ENCODE measurements around the gene CHCHD6. TPM values are rescaled to one million over a fixed set of nuclear protein-coding genes. Genes with fewer than 3 reads are reported as not detected.

CHCHD6 gene
- total RNA-seq, 1 experiment from 2014 or later: 33.0 TPM

DNA sequence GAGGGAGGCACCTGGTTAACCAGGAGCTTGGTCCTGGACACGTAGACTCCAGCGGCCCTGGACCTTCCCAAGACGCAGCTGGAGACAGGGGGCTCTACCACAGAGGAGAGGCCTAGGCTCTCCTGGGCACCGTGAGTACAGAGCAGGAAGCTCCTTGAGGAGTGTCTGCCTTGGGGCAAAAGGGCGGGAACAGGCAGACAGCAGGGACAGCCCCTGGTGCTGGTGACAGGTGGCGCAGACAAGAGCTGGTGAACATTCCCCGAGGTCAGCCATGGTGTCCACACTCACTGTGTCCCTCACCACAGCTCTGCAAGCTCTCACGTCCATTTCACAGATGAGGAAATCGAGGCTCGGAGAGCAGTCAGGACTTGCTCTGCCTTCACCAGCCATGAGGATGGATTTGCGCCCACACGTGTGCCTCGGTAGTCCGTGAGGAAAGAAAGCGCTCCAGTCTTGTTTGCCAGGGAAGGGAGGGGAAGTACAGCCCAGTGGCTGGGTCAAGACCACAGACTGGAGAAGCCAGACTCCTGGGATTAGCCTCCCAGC is 276.3 kb downstream of the CHCHD6 start:
- Histone ChIP-seq H3K4me2 (ENCODE audit: low read length) (no peak overlapping the region), H3K27me3 (ENCODE audit: low read length) (no peaks in the 10 kb centered on the region), H3F3A (ENCODE audit: low read length, unreplicated experiment) (no peaks in the 10 kb centered on the region), H4K20me1 (ENCODE audit: low read length) (0 out of 2 replicates have a peak, but pooled peaks cover 4% of the 10 kb centered on the region), H3K36me3 (ENCODE audit: low read depth, low read length) (no peaks in the 10 kb centered on the region), H2AFZ (ENCODE audit: low read length) (no peak overlapping the region), H3K4me3 (ENCODE audit: low read length) (no peak overlapping the region), H3K9me2 (replicated peaks; ENCODE audit: low read length) (no peaks in the 10 kb centered on the region), H3K27ac (ENCODE audit: low read length) (no peak overlapping the region), H3K4me1 (ENCODE audit: insufficient read depth, low read length) (peaks cover 7% of the 10 kb centered on the region), H3K9ac (ENCODE audit: low read length) (no peak overlapping the region), H3K79me2 (ENCODE audit: low read length) (peaks cover 19% of the 10 kb centered on the region), H3K9me3 (ENCODE audit: low read length) (no peaks in the 10 kb centered on the region)
- DNase-seq (no peak), ATAC-seq (no peak)
- POLR2A ChIA-PET (ENCODE audit: unreplicated experiment): no interaction called here
- CTCF ChIA-PET: no interaction called here
- BruUV-seq (replicated peaks): no TSS peak
- intact Hi-C loops (cut with micrococcal nuclease): loop anchor here (5.0 kb wide), 2 partner anchors 143 to 303 kb away; no protein-coding TSS in a partner anchor
- no peak for TF ChIP-seq EZH2phosphoT487 (IDR thresholded peaks at IDR 0.05; ENCODE audit: borderline replicate concordance, low read length)
- TF ChIP-seq EZH2 (IDR thresholded peaks at IDR 0.05; ENCODE audit: low read length, unreplicated experiment): no peak
- TF ChIP-seq, protein P1, sequence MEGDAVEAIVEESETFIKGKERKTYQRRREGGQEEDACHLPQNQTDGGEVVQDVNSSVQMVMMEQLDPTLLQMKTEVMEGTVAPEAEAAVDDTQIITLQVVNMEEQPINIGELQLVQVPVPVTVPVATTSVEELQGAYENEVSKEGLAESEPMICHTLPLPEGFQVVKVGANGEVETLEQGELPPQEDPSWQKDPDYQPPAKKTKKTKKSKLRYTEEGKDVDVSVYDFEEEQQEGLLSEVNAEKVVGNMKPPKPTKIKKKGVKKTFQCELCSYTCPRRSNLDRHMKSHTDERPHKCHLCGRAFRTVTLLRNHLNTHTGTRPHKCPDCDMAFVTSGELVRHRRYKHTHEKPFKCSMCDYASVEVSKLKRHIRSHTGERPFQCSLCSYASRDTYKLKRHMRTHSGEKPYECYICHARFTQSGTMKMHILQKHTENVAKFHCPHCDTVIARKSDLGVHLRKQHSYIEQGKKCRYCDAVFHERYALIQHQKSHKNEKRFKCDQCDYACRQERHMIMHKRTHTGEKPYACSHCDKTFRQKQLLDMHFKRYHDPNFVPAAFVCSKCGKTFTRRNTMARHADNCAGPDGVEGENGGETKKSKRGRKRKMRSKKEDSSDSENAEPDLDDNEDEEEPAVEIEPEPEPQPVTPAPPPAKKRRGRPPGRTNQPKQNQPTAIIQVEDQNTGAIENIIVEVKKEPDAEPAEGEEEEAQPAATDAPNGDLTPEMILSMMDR (conservative IDR thresholded peaks at IDR 0.05; ENCODE audit: low read depth, low read length): no peak

DNA sequence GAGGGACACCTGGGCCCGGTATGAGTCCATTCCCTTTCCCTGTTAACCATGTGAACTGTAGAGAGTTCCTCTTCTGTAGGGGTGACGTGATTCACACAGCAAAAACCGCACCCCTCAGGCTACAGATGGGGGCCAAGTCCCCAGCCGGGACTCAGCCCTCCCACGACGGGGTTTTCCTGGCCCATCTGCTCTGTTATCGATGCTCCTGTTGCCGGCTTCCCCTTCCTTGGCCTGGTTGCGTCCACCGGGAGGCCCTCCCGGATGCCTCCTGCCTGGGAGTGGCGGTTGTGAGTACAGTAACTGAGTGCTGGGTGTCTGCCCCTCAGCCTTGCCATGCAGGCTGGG is 278.1 kb downstream of the CHCHD6 start:
- H3F3A ChIP-seq (ENCODE audit: low read length, unreplicated experiment): no peaks in the 10 kb centered on the region
- intact Hi-C loops (cut with micrococcal nuclease): loop anchor here (2.0 to 5.0 kb wide), 3 partner anchors 145 to 305 kb away; no protein-coding TSS in a partner anchor
- no peaks in the 10 kb centered on the region for H3K36me3 ChIP-seq (ENCODE audit: low read depth, low read length)
- peak; percentile 5 for ATAC-seq
- no peaks in the 10 kb centered on the region for H3K9me2 ChIP-seq (replicated peaks; ENCODE audit: low read length)
- peak; percentile 7 for DNase-seq
- H3K4me3 ChIP-seq (ENCODE audit: low read length): peak overlapping the region; percentile 64
- peak overlapping the region; percentile 68 for H3K9ac ChIP-seq (ENCODE audit: low read length)
- CTCF ChIA-PET: interaction anchor here (0.6 to 1.2 kb wide), 3 partner anchors 21 to 146 kb away, joined by 4 to 5 read pairs (median 4); no protein-coding TSS in a partner anchor
- H3K4me1 ChIP-seq (ENCODE audit: insufficient read depth, low read length): peaks cover 7% of the 10 kb centered on the region
- H3K9me3 ChIP-seq (ENCODE audit: low read length): no peaks in the 10 kb centered on the region
- 0 out of 2 replicates have a peak overlapping the region, but pooled peaks have one; percentile 11 for H3K27ac ChIP-seq (ENCODE audit: low read length)
- peaks cover 12% of the 10 kb centered on the region; the same call in 1 of the 2 replicates for H4K20me1 ChIP-seq (ENCODE audit: low read length)
- TSS peak; percentile 57 for BruUV-seq (replicated peaks)
- peak overlapping the region; percentile 96 for H2AFZ ChIP-seq (ENCODE audit: low read length)
- TF ChIP-seq EZH2 (IDR thresholded peaks at IDR 0.05; ENCODE audit: low read length, unreplicated experiment) (no peak), EZH2phosphoT487 (IDR thresholded peaks at IDR 0.05; ENCODE audit: borderline replicate concordance, low read length) (no peak)
- TF ChIP-seq, protein P1 (conservative IDR thresholded peaks at IDR 0.05; ENCODE audit: low read depth, low read length): no peak
- peak overlapping the region; percentile 90 for H3K4me2 ChIP-seq (ENCODE audit: low read length)
- peaks cover 36% of the 10 kb centered on the region for H3K79me2 ChIP-seq (ENCODE audit: low read length)
- no peaks in the 10 kb centered on the region for H3K27me3 ChIP-seq (ENCODE audit: low read length)
- POLR2A ChIA-PET (ENCODE audit: unreplicated experiment): no interaction called here

Data from PC-3 (cell line).